GM21717 (cell line): ENCODE results near the gene LRPPRC.

Experiments used
- ATAC-seq: cut with Tn5 transposase; IDR thresholded peaks from one replicate; pipeline ENCODE4 v1.9.1; 2021; ENCODE audit warnings: mild to moderate bottlenecking, moderate library complexity; ENCODE audit not compliant: unreplicated experiment

The LRPPRC gene

DNA sequence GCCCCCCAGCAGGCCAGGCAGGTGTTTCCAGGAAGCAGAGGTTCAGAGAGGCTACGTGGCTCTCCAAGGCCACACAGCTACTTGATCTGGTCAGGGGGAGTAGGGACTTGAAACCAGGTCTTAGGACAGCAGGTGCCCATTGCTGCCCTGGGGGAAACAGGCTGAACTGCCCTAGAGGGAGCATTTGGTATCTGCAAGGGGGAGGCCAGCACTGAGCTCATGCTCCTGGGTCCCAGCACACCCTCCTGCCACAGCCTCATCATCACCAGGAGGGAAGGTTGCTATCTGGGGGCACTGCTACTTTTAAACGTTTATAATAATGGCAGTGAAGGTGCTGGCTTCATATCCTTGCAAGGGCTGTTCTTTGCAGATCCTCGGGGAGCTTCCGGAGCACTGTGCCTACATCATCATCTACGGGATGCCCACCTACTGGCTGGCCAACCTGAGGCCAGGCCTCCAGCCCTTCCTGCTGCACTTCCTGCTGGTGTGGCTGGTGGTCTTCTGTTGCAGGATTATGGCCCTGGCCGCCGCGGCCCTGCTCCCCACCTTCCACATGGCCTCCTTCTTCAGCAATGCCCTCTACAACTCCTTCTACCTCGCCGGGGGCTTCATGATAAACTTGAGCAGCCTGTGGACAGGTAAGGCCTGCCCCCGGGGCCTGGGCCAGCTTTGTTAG, 120.9 kb downstream of the LRPPRC start:
- no peak for ATAC-seq

DNA sequence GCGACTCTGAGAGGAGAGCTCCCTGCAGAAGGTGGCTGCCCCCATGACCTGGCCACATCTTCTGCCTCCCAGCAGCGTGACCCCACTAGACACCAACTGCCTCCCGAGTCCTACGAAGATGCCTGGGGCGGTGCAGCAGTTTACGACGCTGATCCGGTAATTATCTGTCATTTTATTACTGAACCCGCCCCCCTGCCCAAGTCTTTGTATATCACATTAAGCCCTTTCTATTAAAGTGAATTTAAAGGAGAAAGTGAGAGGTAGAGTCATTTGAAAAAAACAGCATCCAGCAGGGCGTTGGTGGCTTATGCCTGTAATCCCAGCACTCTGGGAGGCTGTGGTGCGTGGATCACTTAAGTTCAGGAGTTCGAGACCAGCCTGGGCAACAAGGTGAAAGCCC, 123.6 kb downstream of the LRPPRC start:
- no peak for ATAC-seq

GRCh38 chr2:43855292-43855691, 140.5 kb downstream of the LRPPRC start:
- ATAC-seq: no peak

DNA sequence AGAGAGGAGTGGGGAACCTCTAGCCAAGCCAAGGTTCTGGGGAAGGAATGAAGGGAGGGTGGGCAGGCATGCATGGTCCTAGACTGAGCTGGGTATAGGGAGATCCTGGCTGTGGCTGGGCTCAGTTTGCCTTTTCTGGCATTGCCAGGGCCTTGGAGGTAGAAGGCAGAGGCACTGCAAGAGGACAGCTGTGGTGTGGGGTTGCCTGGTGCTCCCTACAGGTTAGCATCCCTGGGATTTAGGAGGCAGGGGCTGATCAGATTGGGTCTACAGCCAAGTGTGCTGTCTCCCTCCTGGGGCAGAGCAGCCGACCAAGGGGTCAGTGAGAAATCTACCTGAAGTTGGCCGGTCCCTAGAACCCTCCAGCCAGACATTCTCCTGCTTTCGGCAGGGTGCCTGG, 141.1 kb downstream of the LRPPRC start:
- ATAC-seq: no peak

DNA sequence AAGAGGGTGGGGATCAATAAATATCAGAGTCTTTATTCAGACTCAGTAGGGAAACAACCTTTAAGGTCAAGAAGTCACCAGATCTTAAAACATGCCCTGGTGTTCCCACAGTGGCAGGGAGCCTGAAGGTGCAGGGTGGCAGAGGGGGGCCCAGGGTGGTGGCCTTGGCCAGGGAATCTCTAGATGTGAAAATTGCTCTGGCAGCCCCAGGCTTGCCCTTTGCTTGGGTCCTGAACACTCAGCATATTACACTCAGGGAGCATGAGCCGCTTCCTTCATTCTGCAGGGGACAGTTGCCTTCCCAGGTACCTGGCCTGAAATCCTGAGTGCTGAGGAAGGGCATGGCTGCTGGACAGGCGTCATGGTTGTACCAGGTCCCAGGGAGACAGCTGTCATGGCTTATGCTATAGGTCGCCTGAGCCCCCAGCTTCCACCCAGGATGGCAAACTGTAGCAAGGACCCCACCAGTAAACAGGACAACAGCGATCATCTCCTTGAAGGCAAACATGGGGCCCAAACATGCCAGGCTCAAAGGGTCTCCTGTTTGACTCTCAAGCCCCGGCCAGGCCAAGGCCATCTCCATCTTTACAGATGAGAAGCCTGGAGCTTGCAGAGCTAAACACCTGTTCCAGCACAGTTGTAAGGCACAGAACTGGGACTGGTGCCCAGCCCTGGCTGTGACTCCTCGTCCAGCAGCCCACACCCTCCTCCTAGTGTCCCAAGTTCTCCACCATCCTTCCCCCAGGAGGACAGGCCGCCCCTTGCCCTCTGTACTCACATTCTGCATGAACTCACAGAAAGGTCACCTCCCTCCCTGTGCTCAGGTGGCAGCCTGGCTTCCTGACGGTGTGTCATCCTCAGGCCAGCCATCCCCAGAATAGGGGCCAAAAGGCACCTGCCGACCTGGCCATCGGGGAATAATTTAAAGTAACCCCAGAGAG, 142.4 kb downstream of the LRPPRC start:
- ATAC-seq: no peak

GRCh38 chr2:43852196-43852730, 143.5 kb downstream of the LRPPRC start:
- ATAC-seq: no peak

GRCh38 chr2:43851011-43851980, 144.5 kb downstream of the LRPPRC start:
- no peak for ATAC-seq

- ATAC-seq: no peak
Observed at GRCh38 chr2:43848214-43848613, 147.6 kb downstream of the LRPPRC start.

GRCh38 chr2:43846140-43846793, 149.5 kb downstream of the LRPPRC start:
- no peak for ATAC-seq

GRCh38 chr2:43845181-43845580, 150.6 kb downstream of the LRPPRC start:
- no peak for ATAC-seq

GRCh38 chr2:43842866-43843226, 152.9 kb downstream of the LRPPRC start:
- no peak for ATAC-seq

DNA sequence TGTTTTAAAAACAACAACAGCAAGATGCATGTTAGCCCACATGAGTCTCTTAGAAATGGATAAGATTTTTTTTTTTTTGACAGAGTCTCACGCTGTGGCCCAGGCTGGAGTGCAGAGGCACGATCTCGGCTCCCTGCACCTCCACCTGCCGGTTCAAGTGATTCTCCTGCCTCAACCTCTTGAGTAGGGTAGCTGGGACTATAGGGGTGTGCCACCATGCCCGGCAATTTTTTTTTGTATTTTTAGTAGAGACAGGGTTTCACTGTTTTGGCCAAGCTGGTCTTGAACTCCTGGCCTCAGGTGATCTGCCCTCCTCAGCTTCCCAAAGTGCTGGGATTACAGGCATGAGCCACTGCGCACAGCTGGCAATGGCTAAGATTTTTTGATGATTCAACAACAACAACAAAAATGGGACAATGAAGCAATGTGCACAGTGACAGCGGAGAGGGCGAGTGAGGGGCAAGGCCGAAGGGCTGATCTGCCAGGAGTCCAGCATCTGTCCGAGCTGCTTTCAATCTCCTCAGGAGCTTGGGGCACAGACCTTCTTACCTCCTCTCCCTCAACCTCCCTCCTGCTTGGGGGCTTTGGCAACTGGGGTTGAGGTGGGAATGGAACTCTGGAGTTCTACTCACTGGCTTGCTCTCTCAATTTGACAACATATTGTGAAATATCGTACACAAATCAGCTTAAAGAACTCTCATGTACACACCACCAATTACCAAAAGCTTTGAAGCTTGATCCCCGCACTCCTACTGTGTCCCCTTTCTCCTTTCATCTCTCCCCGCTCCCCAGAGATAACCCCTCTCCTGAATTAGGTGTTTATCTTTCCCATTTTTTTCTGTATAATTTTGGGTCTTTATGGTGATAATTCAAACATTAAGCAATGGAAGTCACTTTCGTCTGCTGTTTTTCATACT, 153.6 kb downstream of the LRPPRC start:
- no peak for ATAC-seq

DNA sequence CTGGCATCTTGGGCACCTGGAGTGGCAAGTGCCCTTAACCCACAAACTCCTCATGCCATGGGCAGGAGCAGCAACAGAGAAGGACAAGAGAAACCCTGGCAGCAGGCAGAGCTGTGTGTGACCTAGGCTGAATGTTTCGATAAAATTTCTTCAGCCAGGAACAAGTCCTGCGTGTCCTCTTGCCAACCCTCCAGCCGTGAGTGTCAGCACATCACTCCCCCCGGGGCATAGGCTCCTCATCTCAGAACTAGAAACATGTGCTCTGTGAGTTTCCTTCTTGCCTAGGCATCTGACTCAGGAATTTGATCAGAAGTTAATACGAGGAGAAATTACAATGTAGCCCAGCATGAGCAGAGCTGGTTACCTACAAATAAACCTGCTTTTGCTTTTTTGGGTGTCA, 154.8 kb downstream of the LRPPRC start:
- no peak for ATAC-seq

DNA sequence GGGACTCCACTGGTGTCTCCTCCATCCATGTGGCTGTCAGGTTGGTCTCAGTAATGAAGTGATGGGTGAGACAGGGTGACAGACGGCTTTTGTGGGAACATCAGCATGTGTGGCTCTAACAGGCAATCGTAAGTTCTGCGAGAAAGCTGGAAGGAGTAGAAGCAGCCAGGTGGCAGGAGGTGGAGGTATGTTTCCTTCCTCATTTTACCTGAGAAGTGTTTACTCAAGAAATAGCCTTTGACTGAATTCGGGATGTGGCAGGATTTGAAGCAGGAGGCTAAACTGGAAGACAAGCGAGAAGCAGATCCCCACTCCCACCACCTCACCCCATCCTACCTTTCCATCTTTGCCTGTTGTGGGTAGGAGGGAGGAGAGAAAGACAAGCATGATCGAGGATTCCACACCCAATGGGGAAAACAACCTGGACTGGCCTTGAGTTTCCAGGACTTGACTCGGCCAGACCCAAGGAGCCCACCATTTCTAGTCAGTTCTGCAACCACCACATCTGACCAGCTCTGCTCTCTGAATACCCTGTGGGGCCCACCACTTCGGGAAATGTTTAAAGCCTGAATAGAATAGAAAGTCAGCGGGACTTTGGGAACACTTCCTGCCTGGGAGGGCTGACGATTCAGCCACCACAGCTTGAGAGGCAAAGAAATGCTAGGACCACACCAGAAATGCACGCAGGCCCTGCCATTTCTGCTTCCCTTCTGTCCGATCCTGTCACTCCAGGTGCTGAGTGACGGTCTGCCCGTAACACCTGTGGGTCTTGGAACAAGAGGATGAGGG, 155.8 kb downstream of the LRPPRC start:
- ATAC-seq: no peak

DNA sequence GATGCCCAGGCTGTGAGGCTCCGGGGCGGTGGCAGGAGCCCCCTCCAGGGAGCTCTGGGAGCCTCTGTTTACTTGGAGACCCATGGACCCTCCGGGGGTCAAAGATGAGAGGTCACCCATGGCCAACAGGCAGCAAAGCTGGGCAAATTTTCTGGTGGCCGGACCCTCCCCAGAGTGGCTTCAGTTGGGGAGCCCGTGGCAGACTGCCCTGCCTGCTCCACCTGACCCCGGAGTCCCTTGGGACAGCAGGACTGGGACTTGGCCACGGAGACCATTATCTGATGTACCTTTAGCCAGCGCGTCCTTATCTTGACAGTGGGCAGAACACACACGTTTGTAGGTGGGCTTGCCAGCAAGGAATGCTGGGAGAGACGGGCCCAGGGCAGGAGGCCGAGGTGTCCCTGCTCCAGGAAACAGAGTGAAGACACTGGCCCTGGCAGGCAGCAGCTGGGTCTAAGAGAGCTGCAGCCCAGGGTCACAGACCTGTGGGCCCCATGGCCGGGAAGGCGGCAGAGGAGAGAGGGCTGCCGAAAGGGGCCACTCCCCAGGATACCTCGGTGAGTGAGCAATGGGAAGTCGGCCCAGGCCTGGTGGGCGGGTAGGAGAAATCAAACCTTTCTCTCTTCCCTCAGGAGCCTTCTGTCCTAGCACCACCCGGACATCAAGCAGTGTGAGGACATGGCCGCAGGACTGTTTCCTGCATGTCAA, 157.1 kb downstream of the LRPPRC start, which contains the start of the genes ABCG5 and ABCG8:
Gene ABCG5, minus strand, starts transcription at position 280 of the 708 bp plus-strand sequence. Its CDS starts 160 bp downstream, at position 120.
Gene ABCG8, plus strand, starts transcription at position 412 of the 708 bp plus-strand sequence. Its CDS starts 83 bp downstream, at position 495.
- no peak for ATAC-seq

- ATAC-seq: no peak
Observed at GRCh38 chr2:43837831-43838559, 157.8 kb downstream of the LRPPRC start.

DNA sequence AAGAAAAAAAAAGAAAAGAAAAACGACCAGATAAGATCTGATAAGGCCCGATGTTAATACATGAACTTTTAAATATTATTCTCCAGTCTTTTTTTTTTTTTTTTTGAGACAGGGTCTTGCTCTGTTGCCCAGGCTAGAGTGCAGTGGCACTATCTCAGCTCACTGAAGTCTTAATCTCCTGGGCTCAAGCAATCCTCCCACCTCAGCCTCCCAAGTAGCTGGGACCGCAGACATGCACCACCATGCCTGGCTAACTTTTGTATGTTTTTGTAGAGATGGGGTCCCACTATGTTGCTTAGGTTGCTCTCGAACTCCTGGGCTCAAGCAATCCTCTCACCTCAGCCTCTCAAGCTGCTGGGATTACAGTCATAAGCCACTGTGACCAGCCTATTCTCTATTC, 158.8 kb downstream of the LRPPRC start:
- no peak for ATAC-seq
